Muscle of leg (tissue), 11 donors: ENCODE data around the gene KRTAP10-11. TPM values are rescaled to one million over a fixed set of nuclear protein-coding genes. Genes with fewer than 3 reads are reported as not detected.
"Not testable (repeated sequence)": the region's sequence is repeated elsewhere in the genome, so short reads cannot be mapped to it uniquely, and the experiment has no call there.

Experiments
- DNase-seq: peaks from one replicate; pipeline ENCODE4 v3.0.0; 2013
- H3K27ac ChIP-seq: one replicate; pipeline ENCODE4 v1.5.1; 2013; ENCODE audit warnings: mild to moderate bottlenecking, low read length, control low read depth
- H3K27me3 ChIP-seq: one replicate; pipeline ENCODE4 v1.6.1; 2013; ENCODE audit warnings: low read length; ENCODE audit not compliant: control insufficient read depth, insufficient read depth
- H3K36me3 ChIP-seq: one replicate; pipeline ENCODE4 v1.6.1; 2013; ENCODE audit warnings: low read length; ENCODE audit not compliant: control insufficient read depth, insufficient read depth
- H3K4me1 ChIP-seq: one replicate; pipeline ENCODE4 v1.6.1; 2013; ENCODE audit warnings: low read length; ENCODE audit not compliant: control insufficient read depth, insufficient read depth
- H3K4me3 ChIP-seq: one replicate; pipeline ENCODE4 v1.5.1; 2013; ENCODE audit warnings: low read length, control low read depth
- H3K9me3 ChIP-seq: replicated peaks from 2 replicates; pipeline ENCODE4 v1.6.1; 2013; ENCODE audit warnings: low read depth, low read length; ENCODE audit not compliant: control insufficient read depth
- WGBS: methylation state at CpG from one replicate; pipeline ENCODE4 v1.1.5; 2013; ENCODE audit warnings: missing lambda C conversion rate; ENCODE audit not compliant: insufficient coverage; 5-methylcytosine and 5-hydroxymethylcytosine counted together
- polyA plus RNA-seq, 8 donors: library from polyadenylated mRNA; unstranded; fragments of 120-200 nt; gene quantifications; one replicate each; pipeline versions ENCODE4 v1.2.1 to v1.2.3, GENCODE V29; 2013; ENCODE audit warnings: inconsistent platforms in 1 of 8, low replicate concordance in 1 of 8; ENCODE audit not compliant: insufficient read length in 8 of 8, insufficient read depth in 1 of 8
- total RNA-seq: library from RNA; stranded (reverse); fragments of 120-200 nt; gene quantifications from one replicate; pipeline ENCODE4 v1.2.4, GENCODE V29; 2013

The KRTAP10-11 gene
- total and polyA plus RNA-seq, 9 donors: not detected

DNA sequence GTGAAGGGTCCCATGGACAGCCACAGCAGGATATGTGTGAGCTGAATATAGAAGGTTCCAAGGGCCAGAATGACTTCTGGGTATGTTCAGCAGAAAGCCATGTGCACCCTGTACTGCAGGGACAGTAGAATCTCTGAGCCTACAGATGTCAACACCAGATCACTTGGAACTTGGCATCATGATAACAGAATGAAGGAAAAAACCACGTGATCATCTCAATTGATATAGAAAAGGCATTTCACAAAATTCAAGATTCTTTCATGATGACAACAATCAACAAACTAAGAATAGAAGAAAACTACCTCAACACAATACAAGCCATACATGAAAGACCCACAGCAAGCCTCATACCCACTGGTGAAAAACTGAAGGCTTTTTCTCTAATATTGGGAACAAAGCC is 21.4 kb downstream of the KRTAP10-11 start:
- peaks cover 12% of the 10 kb centered on the region for H3K9me3 ChIP-seq
- no peaks in the 10 kb centered on the region for H3K36me3 ChIP-seq
- WGBS: no CpG with 5 or more reads among the region's 1 CpG

DNA sequence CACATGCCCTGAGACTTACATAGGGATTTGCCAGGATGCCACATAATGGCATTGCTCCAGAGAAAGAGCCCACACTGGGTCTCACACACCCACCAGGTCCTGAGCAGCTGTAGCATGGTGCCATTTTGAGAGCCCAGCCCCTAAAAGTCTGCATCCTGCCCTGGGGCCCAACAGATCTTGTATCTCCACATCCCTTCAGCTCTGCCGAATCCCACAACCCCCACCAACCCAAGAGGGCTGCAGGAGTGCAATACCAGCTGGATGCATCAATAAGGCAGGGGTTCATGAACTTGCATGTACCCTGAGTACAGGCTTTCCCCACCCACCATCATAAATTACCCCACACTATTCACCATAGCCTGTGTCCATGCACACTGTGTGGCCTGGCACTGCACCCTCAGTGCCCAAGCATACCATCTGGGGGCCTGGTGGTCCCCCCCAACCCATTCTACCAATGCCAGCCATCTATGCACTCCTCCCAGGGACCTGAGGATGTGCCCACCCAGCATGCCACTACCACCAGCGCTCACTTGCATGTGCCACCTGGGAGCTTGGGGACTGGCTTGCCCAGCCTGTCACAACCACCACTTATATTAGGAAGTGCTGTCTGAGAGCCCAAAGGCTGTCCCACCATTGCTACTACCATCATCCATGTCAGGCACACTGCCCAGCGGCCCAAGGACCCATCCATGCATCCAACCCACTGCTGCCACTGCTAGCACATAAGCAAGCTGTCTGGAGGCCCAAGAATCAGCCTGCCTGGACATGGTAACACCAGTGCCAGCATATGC is 24.6 kb downstream of the KRTAP10-11 start:
- Histone ChIP-seq H3K9me3 (peaks cover 16% of the 10 kb centered on the region), H3K4me1 (no peaks in the 10 kb centered on the region), H3K36me3 (no peaks in the 10 kb centered on the region), H3K27ac (no peak overlapping the region), H3K4me3 (no peak overlapping the region), H3K27me3 (peaks cover 5% of the 10 kb centered on the region)
- DNase-seq: no peak
- WGBS: 88% methylated on average over 2 of the region's 3 CpGs

More for the DNA sequence above, 21.4 kb downstream of the KRTAP10-11 start:
- H3K4me1 ChIP-seq: no peaks in the 10 kb centered on the region
- H3K4me3 ChIP-seq: no peak overlapping the region
- no peak for DNase-seq
- peaks cover 8% of the 10 kb centered on the region for H3K27me3 ChIP-seq
- no peak overlapping the region for H3K27ac ChIP-seq

DNA sequence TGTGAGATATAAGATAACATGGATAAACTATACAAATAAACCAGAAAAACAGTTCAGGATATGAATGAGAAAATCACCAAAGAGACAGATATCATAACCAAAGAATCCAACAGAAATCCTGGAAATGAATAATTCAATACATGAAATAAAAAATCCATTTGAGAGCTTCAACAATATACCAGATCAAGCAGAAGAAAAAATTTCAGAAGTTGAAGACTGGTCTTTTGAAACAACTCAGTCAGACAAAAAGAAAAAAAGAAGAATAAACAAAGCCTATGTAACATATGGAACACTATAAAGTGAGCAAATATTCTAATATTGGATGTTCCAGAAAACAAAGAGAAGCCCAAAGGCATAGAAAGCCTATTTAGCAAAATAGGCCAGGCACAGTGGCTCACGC is 25.7 kb downstream of the KRTAP10-11 start:
- no peaks in the 10 kb centered on the region for H3K4me1 ChIP-seq
- peaks cover 16% of the 10 kb centered on the region for H3K9me3 ChIP-seq
- DNase-seq: no peak
- no peak overlapping the region for H3K4me3 ChIP-seq
- WGBS: no CpG with 5 or more reads among the region's 1 CpG
- H3K27ac ChIP-seq: no peak overlapping the region
- peaks cover 7% of the 10 kb centered on the region for H3K27me3 ChIP-seq
- H3K36me3 ChIP-seq: no peaks in the 10 kb centered on the region

DNA sequence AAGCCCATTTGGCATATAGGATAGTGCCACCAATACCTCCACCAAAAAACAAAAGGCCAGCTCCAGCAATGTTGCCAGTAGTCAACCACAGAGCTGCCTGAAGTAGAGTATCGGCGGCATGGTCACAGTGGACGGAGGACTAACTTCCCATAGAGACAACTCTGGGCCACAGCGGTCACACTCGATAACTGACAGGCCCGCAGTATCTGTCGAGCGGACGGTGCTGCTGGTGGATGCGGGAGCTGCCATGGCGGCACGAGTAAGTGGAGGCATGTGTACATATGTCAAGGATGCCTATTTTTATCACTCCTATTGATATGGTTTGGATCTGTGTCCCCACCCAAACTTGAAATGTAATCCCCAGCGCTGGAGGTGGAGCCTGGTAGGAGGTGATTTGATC is 31.7 kb downstream of the KRTAP10-11 start:
- peaks cover 18% of the 10 kb centered on the region for H3K27me3 ChIP-seq
- DNase-seq: no peak
- 94% methylated on average over 3 of the region's 13 CpGs for WGBS
- H3K4me3 ChIP-seq: no peak overlapping the region
- H3K27ac ChIP-seq: no peak overlapping the region
- peaks cover 5% of the 10 kb centered on the region for H3K4me1 ChIP-seq
- H3K9me3 ChIP-seq: peaks cover 2% of the 10 kb centered on the region
- H3K36me3 ChIP-seq: no peaks in the 10 kb centered on the region

DNA sequence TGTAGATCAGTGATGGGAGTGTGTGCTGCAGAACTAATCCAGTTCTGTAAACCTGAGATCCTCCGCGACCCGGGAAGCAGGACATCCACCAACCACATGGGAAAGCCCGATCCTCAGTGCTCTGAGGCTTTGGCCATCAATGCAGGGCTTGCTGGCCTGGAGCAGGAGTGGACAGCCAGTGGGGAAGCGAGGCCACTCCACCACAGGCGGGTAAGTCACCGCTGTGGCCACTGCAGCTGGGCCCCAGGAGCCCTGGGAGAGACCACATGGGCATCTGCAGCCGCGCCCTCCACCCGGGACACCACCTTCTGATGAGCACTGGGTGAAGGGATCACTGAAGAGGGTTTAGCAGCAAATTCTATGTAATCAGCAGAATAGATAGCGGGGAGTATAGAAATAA is 34.9 kb downstream of the KRTAP10-11 start:
- H3K9me3 ChIP-seq: no peaks in the 10 kb centered on the region
- H3K27me3 ChIP-seq: peaks cover 33% of the 10 kb centered on the region
- no peak overlapping the region for H3K27ac ChIP-seq
- H3K36me3 ChIP-seq: no peaks in the 10 kb centered on the region
- H3K4me1 ChIP-seq: peaks cover 5% of the 10 kb centered on the region
- DNase-seq: no peak
- H3K4me3 ChIP-seq: no peak overlapping the region
- 91% methylated on average over 5 of the region's 11 CpGs for WGBS

DNA sequence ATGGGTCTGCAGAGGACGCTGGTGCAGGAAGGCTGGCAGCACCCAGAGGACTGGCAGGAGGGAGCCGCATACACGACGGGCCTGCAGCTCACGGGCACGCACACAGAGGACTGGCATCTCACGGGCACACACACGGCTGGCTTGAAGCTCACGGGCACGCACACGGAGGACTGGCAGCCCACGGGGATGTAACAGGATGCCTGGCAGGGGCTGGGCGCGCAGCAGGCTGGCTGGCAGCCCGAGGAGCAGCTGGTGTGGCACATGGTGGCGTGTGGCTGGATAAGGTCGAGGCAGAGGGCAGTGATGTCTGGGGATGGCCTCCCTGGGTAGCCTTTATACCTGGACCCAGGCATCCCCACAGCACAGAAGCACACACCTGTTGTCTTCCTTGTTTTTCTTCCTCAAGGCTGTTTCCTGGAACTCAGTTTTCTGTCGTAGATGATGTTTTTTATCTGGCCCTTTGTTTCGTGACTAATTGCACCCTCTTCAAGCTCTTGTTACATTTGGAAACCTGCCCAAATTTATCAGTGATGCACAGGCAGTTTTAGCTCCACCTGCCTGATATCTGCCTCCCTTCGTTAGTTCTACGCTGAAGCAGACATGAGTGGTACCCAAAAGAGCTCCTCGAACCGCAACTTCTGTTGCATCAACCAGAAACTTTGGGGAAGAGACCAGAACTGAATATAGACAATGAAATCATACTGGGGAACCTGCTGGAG is 35.8 kb downstream of the KRTAP10-11 start, which contains the start of gene KRTAP12-1:
TSS of gene KRTAP12-1 (minus strand) at position 303 of the 719 bp plus-strand sequence. CDS start at position 263, 40 bp downstream.
- 80% methylated on average over 21 of the region's 23 CpGs for WGBS
- no peak for DNase-seq
- H3K36me3 ChIP-seq: no peaks in the 10 kb centered on the region
- peaks cover 9% of the 10 kb centered on the region for H3K4me1 ChIP-seq
- H3K9me3 ChIP-seq: no peaks in the 10 kb centered on the region
- peaks cover 40% of the 10 kb centered on the region for H3K27me3 ChIP-seq
- H3K4me3 ChIP-seq: no peak within 1 kb of the TSS
- H3K27ac ChIP-seq: no peak within 1 kb of the TSS

DNA sequence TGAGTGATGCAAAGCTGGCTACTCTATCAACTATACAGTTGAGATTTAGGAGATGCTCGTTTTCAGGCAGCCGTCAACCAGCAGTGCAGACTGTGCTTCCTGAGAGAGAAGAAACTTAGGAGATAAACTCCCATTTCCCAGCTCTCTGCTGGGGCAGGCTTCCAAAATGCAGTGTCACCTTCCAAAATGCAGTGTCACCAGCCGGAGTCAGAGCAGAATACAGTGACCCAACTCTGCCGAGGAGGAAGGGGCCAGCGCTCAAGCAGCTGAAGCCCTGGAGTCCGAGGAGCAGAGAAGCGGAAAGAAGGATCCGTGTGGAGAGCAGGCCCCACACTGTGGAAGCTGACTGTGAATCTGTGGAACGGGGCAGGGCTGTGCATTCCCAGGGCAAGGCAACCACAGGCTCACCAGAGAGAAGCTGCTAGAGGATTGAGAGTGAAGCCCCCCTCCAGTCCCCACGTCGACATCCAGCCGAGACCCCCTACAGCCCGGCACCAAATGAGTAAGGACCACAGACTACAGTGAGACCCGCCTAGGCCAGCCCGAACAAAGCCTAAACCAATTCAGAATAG is 36.5 kb downstream of the KRTAP10-11 start:
- no peak for DNase-seq
- Histone ChIP-seq H3K27me3 (peaks cover 43% of the 10 kb centered on the region), H3K27ac (no peak overlapping the region), H3K9me3 (no peaks in the 10 kb centered on the region), H3K4me3 (no peak overlapping the region), H3K4me1 (peaks cover 16% of the 10 kb centered on the region), H3K36me3 (no peaks in the 10 kb centered on the region)
- 82% methylated on average over 12 of the region's 15 CpGs for WGBS

DNA sequence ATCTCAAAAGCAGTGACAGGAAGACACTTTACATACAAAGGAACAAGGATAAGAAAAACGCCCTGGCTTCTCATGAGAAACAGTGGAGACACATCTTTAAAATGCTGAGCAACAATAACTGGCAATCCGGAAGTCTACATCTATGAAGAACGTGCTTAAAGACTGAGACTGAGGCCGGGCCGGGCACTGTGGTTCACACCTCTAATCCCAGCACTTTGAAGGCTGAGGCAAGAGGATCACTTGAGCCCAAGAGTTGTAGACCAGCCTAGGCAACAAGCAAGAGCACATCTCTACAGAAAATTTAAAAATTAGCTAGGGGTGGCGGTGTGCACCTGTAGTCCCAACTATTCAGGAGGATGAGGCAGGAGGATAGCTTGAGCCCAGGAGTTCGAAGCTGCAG is 37.9 kb downstream of the KRTAP10-11 start:
- no peak overlapping the region for H3K27ac ChIP-seq
- H3K9me3 ChIP-seq: no peaks in the 10 kb centered on the region
- H3K4me3 ChIP-seq: no peak overlapping the region
- H3K27me3 ChIP-seq: peaks cover 51% of the 10 kb centered on the region
- H3K4me1 ChIP-seq: peaks cover 17% of the 10 kb centered on the region
- DNase-seq: no peak
- H3K36me3 ChIP-seq: no peaks in the 10 kb centered on the region
- 90% methylated on average over 5 of the region's 7 CpGs for WGBS

DNA sequence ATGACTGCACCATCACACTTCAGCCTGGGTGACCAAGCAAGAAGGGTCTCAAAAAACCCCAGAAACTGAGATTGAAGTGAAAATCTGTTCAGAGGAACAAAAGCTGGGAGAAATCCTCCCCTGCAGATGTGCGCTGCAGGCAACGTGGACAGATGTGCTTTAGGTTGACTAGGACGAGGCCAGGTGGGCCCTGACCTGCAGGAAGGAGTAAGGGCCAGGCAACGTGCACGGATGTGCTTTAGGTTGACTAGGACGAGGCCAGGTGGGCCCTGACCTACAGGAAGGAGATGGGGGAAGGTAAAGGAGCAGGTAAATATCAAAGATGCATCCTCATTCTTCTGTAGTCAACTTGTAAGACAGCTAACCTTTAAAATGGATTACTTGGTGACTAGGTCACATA is 38.3 kb downstream of the KRTAP10-11 start:
- WGBS: 73% methylated on average over 5 of the region's 6 CpGs
- Histone ChIP-seq H3K27ac (no peak overlapping the region), H3K27me3 (peaks cover 51% of the 10 kb centered on the region)

DNA sequence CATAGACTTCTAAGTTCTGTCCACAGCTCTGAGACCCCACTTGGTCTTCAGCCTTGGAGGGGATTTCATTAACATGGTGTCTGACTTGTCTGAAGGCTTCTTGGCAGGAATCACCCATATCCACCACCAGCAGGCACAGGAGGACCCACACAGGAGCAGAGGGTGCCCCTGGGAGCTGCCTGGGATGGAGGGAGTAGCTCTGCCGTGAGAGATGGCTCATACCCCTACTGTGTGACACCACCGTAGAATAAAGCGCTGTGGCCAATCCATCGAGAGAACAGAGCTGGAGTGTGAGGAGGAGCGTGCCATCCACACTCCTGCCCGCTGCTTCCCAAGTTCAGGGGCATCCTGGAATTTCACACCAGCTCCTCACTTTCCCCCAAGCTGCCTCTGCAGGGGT is 38.8 kb downstream of the KRTAP10-11 start:
- WGBS: 80% methylated on average over 1 of the region's 6 CpGs
- not testable (repeated sequence) for DNase-seq, H3K9me3 ChIP-seq, H3K27ac ChIP-seq, H3K36me3 ChIP-seq, H3K4me3 ChIP-seq
- peaks cover 51% of the 10 kb centered on the region for H3K27me3 ChIP-seq
- H3K4me1 ChIP-seq: peaks cover 17% of the 10 kb centered on the region

More for the DNA sequence above, 38.3 kb downstream of the KRTAP10-11 start:
- Histone ChIP-seq H3K9me3 (no peaks in the 10 kb centered on the region), H3K4me1 (peaks cover 17% of the 10 kb centered on the region), H3K36me3 (no peaks in the 10 kb centered on the region), H3K4me3 (no peak overlapping the region)
- no peak for DNase-seq
